Neutrophil (primary cell): ENCODE results near the gene DEGS1.

Experiments used
- H3K27ac ChIP-seq: fragments of 200-600 bp; sonication (generic); 2 replicates; pipeline ENCODE4 v1.5.1; 2016; ENCODE audit warnings: mild to moderate bottlenecking, moderate library complexity
- H3K27me3 ChIP-seq: fragments of 200-600 bp; sonication (generic); 2 replicates; pipeline ENCODE4 v1.6.0; 2016; ENCODE audit warnings: mild to moderate bottlenecking
- H3K36me3 ChIP-seq: fragments of 200-600 bp; sonication (generic); 2 replicates; pipeline ENCODE4 v1.5.1; 2017
- H3K4me1 ChIP-seq, 2 experiments: fragments of 200-600 bp in 1 of 2; sonication (generic) in 1 of 2; 1 replicate in 1 of 2; 2 replicates in 1 of 2; pipeline versions ENCODE4 v1.5.1 to v1.6.1; 2013 to 2016; ENCODE audit warnings: low read depth in 1 of 2, low read length in 1 of 2, mild to moderate bottlenecking in 1 of 2, moderate library complexity in 1 of 2; ENCODE audit not compliant: control insufficient read depth in 1 of 2, insufficient read depth in 1 of 2
- H3K4me3 ChIP-seq, 2 experiments: fragments of 200-600 bp in 1 of 2; sonication (generic) in 1 of 2; 1 replicate in 1 of 2; 2 replicates in 1 of 2; pipeline ENCODE4 v1.5.1; 2013 to 2016; ENCODE audit warnings: low read depth in 1 of 2, low read length in 1 of 2, mild to moderate bottlenecking in 1 of 2, moderate library complexity in 1 of 2
- H3K9me3 ChIP-seq: fragments of 200-600 bp; sonication (generic); 2 replicates; pipeline ENCODE4 v1.5.1; 2016
- CTCF ChIP-seq: fragments of 200-600 bp; sonication (generic); IDR thresholded peaks from 2 replicates; pipeline ENCODE4 v1.5.1; 2016; ENCODE audit warnings: antibody characterized with exemption

Gene DEGS1

GRCh38 chr1:224172229-224172628, 10.8 kb upstream of the DEGS1 start:
- Histone ChIP-seq H3K4me1 (peaks cover 60 to 71% of the 10 kb centered on the region in 2 experiments), H3K9me3 (no peaks in the 10 kb centered on the region), H3K27me3 (no peaks in the 10 kb centered on the region), H3K27ac (peak overlapping the region; percentile 86), H3K36me3 (no peaks in the 10 kb centered on the region), H3K4me3 (no peak overlapping the region)
- no peak for TF ChIP-seq CTCF

- H3K27ac ChIP-seq: no peak overlapping the region
- H3K4me1 ChIP-seq: peaks cover 56 to 66% of the 10 kb centered on the region in 2 experiments
- no peaks in the 10 kb centered on the region for H3K9me3 ChIP-seq
- H3K36me3 ChIP-seq: no peaks in the 10 kb centered on the region
- no peaks in the 10 kb centered on the region for H3K27me3 ChIP-seq
- TF ChIP-seq CTCF: no peak
- no peak overlapping the region for H3K4me3 ChIP-seq
These were observed 9.5 kb upstream of the DEGS1 start for GRCh38 chr1:224173523-224173922.

GRCh38 chr1:224175617-224176016, 7.4 kb upstream of the DEGS1 start:
- TF ChIP-seq CTCF: no peak
- H3K4me1 ChIP-seq: peaks cover 36 to 50% of the 10 kb centered on the region in 2 experiments
- no peak overlapping the region for H3K27ac ChIP-seq
- H3K36me3 ChIP-seq: no peaks in the 10 kb centered on the region
- H3K9me3 ChIP-seq: no peaks in the 10 kb centered on the region
- no peaks in the 10 kb centered on the region for H3K27me3 ChIP-seq
- H3K4me3 ChIP-seq: no peak overlapping the region

- no peak for TF ChIP-seq CTCF
- H3K4me3 ChIP-seq: no peak overlapping the region
- no peaks in the 10 kb centered on the region for H3K9me3 ChIP-seq
- H3K4me1 ChIP-seq: peaks cover 36 to 50% of the 10 kb centered on the region in 2 experiments
- no peaks in the 10 kb centered on the region for H3K27me3 ChIP-seq
- H3K27ac ChIP-seq: peak overlapping the region; percentile 34
- no peaks in the 10 kb centered on the region for H3K36me3 ChIP-seq
These were observed 5.6 kb upstream of the DEGS1 start for GRCh38 chr1:224177356-224177999.

GRCh38 chr1:224178894-224179293, 4.1 kb upstream of the DEGS1 start:
- Histone ChIP-seq H3K27me3 (no peaks in the 10 kb centered on the region), H3K9me3 (no peaks in the 10 kb centered on the region), H3K4me1 (peaks cover 39 to 46% of the 10 kb centered on the region in 2 experiments), H3K4me3 (no peak overlapping the region), H3K36me3 (no peaks in the 10 kb centered on the region), H3K27ac (no peak overlapping the region)
- TF ChIP-seq CTCF: no peak
